SHP77 treated with DMSO at 0.1 percent for 48 hours (cell line): ENCODE measurements around the gene TMEM87A.
"Not testable (repeated sequence)": the region's sequence is repeated elsewhere in the genome, so short reads cannot be mapped to it uniquely, and the experiment has no call there.

ENCODE experiments used
- DNase-seq: peaks from one replicate; lab custom pipeline; 2025; lab: John Stamatoyannopoulos, UW

The TMEM87A gene

GRCh38 chr15:42272939-42273899 lies at the start of gene TMEM87A, which contains the start of gene GANC:
TMEM87A (minus strand) TSS chr15:42273433; CDS start chr15:42273398, 35 bp downstream.
GANC (plus strand) TSS chr15:42273201; CDS start chr15:42274482, 1,281 bp downstream.
- DNase-seq, result peak; percentile 95

- DNase-seq, result no peak
Observed at GRCh38 chr15:42319206-42319605, 46.0 kb upstream of the TMEM87A start.

- not testable (repeated sequence) for DNase-seq
Observed at GRCh38 chr15:42316282-42316805, 43.1 kb upstream of the TMEM87A start.

GRCh38 chr15:42315521-42315920 lies 42.3 kb upstream of the TMEM87A start:
- no peak for DNase-seq

GRCh38 chr15:42314818-42315217 lies 41.6 kb upstream of the TMEM87A start:
- DNase-seq, result no peak

- no peak for DNase-seq
Observed at GRCh38 chr15:42313463-42313862, 40.2 kb upstream of the TMEM87A start.

- no peak for DNase-seq
Observed at GRCh38 chr15:42306681-42307080, 33.4 kb upstream of the TMEM87A start.

GRCh38 chr15:42301004-42301403 lies 27.8 kb upstream of the TMEM87A start:
- DNase-seq, result peak; percentile 0

- no peak for DNase-seq
Observed at GRCh38 chr15:42289166-42289565, 15.9 kb upstream of the TMEM87A start.

- DNase-seq, result no peak
Observed at GRCh38 chr15:42287931-42288330, 14.7 kb upstream of the TMEM87A start.

GRCh38 chr15:42286445-42287029 lies 13.3 kb upstream of the TMEM87A start:
- DNase-seq, result no peak

- no peak for DNase-seq
Observed at GRCh38 chr15:42285034-42285433, 11.8 kb upstream of the TMEM87A start.

GRCh38 chr15:42284551-42284950 lies 11.3 kb upstream of the TMEM87A start:
- DNase-seq, result no peak

GRCh38 chr15:42283671-42284070 lies 10.4 kb upstream of the TMEM87A start:
- DNase-seq, result no peak

- DNase-seq, result no peak
Observed at GRCh38 chr15:42282926-42283325, 9.7 kb upstream of the TMEM87A start.

- DNase-seq, result no peak
Observed at GRCh38 chr15:42282344-42282743, 9.1 kb upstream of the TMEM87A start.

GRCh38 chr15:42279234-42279723 lies 6.0 kb upstream of the TMEM87A start:
- DNase-seq, result no peak

- no peak for DNase-seq
Observed at GRCh38 chr15:42276762-42277161, 3.5 kb upstream of the TMEM87A start.

- no peak for DNase-seq
Observed at GRCh38 chr15:42275780-42276391, 2.7 kb upstream of the TMEM87A start.

GRCh38 chr15:42274702-42274989 lies 1.4 kb upstream of the TMEM87A start:
- DNase-seq, result no peak

GRCh38 chr15:42273900-42274701 lies 868 bp upstream of the TMEM87A start:
- DNase-seq, result peak; percentile 29

- DNase-seq, result no peak
Observed at GRCh38 chr15:42270996-42271395, 2.2 kb downstream of the TMEM87A start.
